Spleen (tissue), 7 donors: ENCODE data around the gene GRIK3.

ENCODE experiments used
- CTCF ChIP-seq, 11 experiments: fragments of 200-600 bp in 7 of 11; fragments of 450-650 bp in 4 of 11; sonication (generic) in 4 of 11; IDR thresholded peaks in 8 of 11; conservative IDR thresholded peaks in 3 of 11; 1 replicate in 7 of 11; 2 replicates in 4 of 11; pipeline versions ENCODE4 v1.4.0 to v1.8.0; 2016 to 2021; ENCODE audit warnings: antibody characterized with exemption in 11 of 11, inconsistent platforms in 4 of 11, mild to moderate bottlenecking in 1 of 11
- POLR2A ChIP-seq, 3 donors: fragments of 450-650 bp; IDR thresholded peaks; one replicate each; pipeline ENCODE4 v1.5.1; 2017; ENCODE audit warnings: antibody characterized with exemption in 3 of 3, mild to moderate bottlenecking in 1 of 3
- POLR2AphosphoS5 ChIP-seq, 3 donors: sonication (generic); formaldehyde crosslinking; IDR thresholded peaks; one replicate each; pipeline ENCODE4 v1.5.1; 2017; ENCODE audit warnings: antibody characterized with exemption in 3 of 3
- donor health status: DM: no; HTN: no; CAD: no; lungs with moderate emphysema.
- donor health status: DM: no; HTN: no; CAD: no.
- donor health status: DM: no; HTN: no; CAD: no.

- TF ChIP-seq CTCF (IDR thresholded peaks at IDR 0.05 in 8 of 11, conservative IDR thresholded peaks at IDR 0.05 in 3 of 11) (no peak), POLR2A (IDR thresholded peaks at IDR 0.05) (no peak), POLR2AphosphoS5 (IDR thresholded peaks at IDR 0.05) (no peak)
Observed at GRCh38 chr1:36871146-36871971, 163.0 kb downstream of the GRIK3 start.
